Hippocampal formation (tissue), 2 donors: Measurements from ENCODE around the gene LRRC17.

ENCODE experiments used
- DNase-seq, 2 donors: peaks; one replicate each; lab custom pipeline; 2025; lab: John Stamatoyannopoulos, UW

The LRRC17 gene, protein sequence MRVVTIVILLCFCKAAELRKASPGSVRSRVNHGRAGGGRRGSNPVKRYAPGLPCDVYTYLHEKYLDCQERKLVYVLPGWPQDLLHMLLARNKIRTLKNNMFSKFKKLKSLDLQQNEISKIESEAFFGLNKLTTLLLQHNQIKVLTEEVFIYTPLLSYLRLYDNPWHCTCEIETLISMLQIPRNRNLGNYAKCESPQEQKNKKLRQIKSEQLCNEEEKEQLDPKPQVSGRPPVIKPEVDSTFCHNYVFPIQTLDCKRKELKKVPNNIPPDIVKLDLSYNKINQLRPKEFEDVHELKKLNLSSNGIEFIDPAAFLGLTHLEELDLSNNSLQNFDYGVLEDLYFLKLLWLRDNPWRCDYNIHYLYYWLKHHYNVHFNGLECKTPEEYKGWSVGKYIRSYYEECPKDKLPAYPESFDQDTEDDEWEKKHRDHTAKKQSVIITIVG

DNA sequence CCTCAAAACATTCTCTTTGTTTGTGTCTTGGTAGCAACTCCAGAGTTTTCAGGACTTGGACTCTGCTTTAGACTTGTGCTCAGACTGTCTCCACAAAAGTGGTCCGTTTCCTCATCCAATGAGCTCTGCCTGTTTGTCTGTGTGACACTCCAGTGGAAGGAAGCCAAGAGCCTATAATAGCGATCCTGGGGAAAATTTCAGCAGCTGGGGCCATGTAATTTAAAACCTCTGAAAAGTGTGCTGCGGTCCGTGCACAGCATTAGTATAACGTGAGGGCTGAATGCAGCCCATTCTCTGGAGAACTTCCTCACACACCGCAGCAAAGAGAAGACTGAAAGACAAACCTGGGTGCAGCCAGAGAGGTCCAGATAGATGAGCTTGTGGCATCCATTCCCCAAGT, at the start of gene LRRC17:
TSS of gene LRRC17 (plus strand) at position 259 of the 400 bp plus-strand sequence. CDS start 20,914 bp downstream, outside the sequence.
- DNase-seq = no peak

DNA sequence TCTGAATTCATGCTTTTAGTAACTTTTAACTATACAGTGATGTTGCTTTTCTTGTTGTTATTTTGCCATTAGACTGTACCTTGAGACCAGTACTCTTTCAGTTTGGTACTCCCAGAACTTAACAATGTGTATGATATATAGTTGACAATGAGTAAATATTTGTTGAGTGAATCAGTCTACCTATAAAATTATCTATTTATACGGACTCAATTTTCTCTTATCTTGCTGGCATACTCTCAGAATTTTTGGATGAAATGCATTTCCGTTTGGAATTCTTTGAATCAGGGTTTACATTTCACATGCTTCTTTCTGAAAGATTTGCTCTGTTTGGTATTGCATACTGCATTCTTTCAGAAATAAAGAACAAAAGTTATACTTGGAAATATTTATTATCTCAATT, 47.8 kb upstream of the LRRC17 start:
- DNase-seq = no peak

DNA sequence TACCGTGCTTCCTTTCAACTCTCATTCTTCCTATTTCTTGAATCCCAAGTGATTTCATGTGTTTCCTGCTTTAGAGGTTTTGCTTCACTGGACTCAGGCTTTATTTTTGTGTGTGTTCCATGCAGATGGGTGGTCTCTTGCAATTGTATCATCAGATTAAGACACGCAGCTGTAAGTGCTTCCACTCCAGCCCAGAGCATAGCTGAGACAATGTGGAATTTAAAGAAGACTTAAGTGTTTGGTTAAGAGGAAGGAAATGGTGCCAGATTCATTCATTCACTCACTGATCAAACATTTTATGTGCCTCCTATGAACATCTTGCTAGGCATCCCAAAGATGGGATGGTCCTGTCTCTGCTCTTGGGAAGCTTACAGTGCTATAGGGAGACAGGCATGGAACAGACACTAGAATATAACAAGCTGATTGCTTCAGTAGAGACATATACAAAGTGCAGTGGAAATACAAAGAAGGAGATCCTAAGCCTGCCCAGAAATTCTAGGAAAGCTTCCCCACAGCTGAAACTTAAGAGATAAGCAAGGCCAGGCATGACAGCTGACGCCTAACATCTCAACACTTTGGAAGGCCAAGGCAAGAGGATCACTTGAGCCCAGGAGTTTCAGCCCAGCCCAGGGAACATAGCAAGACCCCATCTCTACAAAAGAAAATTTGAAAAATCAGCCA, 46.1 kb upstream of the LRRC17 start:
- DNase-seq = no peak

DNA sequence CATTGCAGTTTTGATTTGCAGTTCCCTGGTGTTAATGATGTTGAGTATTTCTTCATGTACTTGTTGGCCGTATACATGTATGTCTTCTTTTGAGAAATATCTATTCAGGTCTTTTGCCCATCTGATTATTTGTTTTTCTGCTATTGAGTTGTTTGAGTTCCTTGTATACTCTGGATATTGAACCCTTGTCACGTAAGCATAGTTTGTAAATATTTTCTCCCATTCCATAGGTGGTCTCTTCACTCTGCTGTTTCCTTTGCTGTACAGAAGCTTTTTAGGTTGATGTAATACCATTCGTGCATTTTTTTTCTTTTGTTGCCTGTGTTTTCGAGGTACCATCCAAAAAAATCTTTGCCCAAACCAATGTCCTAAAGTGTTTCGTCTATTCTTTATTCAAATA, 43.6 kb upstream of the LRRC17 start:
- DNase-seq = no peak

DNA sequence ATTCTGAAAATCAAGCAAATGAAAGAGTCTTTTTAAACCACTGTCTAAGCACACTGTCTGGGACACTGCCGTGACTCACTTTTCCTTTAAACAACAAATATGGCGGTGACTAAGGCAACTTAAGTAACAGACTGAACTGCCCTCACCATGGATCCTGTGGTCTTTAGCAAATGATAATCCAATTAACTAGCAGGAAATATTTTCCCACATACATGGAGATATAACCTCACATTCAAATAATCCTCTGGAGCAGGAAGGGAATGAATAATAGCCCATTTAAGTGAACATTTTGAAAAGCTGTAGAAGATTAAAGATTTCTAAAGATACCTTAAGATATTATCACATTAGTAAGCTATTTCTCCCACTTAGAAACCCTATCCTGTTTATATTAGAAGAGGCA, 40.3 kb upstream of the LRRC17 start:
- DNase-seq = no peak

DNA sequence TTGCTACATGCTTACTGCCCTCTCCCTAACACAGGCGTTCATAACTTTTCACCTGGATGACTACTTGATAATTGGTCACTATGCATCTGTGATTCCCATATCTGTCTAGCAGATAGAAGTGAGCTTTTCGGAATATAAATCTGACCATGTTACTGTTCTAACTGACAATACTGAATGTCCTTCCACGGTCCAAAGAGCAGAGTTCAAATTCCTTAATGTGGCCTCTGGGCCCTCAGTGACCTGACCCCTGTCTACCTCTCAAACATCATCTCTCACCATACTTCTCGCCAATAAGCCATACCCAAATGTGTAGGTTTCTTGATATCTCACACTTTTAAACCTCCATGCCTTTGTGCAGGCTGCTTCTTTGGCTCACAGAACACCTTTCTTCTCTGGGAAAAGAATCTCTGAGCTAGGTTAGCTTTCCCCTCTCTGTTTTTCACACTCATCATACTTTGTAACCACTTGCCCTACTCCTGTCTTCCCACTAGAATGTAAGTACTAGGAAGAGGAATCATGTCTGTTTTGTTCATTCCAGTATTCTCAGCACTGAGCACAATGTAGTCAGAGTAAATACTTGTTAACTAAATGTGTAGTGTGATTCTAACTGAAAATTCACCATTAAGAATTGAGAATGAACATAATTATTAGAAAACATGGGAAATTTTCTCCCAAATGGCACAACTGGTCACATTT, 39.2 kb upstream of the LRRC17 start:
- DNase-seq = no peak

DNA sequence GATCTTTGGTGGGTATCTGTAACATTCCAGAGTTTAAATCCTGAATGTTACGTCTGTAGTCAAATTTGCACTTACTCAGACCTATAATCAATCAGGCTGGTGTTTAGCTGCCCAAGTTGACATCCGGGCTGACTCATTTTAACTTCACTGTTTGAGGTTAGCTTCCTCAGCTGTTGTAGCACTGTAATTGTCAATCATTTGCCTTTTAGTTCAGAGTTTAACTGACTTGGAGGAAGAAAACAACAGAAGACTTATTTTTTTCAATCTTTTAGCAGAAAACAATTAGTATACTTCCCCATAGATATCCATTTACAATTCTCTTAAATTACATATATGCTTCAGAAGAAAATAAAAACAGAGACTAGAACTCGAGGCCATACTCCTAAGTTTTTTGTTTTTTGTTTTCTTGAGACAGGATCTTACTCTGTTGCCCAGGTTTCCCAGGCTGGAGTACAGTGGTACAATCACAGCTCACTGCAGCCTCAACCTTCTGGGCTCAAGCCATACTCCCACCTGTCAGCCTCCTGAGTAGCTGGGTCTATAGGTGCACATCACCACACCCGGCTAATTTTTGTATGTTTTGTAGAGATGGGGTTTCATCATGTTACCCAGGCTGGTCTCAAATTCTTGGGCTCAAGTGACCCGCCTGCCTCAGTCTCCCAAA, 38.5 kb upstream of the LRRC17 start:
- no peak for DNase-seq

DNA sequence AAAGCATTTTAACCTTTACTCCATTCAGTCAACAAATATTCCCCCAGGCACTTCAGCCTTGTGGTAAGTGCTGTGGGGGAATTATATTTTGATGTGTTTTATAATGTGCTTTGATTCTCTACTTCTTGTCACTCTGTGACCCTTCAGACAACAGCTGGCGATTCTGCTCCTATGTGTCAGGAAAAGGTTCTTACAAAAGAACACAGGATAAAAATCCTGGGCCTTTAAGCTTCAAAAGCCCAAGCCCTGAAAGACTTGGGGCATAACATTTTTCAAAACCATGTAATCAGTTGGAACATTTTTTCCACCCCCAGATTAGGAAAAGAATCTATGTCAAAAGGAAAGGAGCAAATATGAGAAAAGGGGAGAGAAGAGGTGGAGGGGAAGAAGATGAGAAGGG, 37.8 kb upstream of the LRRC17 start:
- no peak for DNase-seq

DNA sequence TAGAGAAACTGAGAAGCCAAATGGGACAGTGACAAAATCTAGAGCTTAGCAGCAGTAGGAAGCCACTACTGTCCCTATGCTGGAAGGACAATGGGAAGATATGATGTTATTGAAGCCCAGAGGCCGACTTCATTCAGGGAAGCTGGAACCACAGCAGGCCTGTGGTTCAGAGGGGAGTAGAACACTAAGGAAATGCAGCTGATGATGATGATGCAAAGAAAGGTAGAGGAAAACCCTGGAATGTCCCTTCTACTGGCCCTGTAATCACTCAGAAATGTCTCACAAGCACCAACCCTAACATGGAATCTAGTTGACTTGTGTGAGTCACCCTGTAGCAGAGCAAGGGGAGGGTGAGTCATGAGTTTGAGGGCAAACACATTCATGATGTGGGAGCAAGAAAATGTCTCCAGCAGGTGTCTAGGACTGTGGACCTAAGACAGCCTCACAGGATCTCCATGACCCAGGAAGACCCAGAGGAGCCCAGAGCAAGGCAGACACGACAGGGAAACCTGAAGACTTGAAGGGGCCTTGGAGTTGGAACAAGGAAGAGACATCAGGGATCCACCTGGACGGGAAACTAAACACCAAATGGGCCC, 37.0 kb upstream of the LRRC17 start:
- DNase-seq = no peak

DNA sequence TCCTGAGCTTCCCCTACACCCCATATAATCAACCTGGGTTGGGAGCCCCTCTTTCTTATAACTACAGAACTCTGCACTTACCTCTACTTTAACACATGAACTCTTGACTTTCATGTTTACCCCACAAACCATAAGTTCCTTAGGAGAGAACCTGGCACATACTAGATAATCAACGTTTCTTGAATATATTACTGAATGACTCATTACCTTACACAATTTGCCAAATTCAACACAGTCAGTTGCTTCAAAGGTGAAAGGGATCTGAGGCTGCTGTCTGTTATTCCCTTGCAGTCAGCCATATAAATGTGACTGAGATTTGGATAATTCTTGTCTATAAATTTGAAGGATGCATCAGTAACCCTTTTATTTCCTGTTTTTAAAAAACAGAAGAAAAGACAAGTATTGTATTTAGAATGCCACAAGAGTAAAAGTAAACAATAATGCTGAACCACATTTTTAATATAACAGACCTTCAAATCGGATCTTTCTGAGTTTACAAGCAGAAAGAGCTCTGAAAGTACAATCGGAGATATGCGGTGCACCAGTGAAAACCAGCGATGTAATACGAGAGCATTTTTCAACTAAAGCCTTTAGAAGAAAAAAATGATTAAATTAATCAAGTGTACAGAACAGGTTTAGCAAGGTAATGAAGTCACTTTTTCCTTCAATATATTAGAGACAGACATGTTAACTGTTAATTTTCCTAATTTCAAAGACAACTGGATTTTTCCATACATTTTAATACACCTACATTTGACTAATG, 29.5 kb upstream of the LRRC17 start:
- DNase-seq = no peak

DNA sequence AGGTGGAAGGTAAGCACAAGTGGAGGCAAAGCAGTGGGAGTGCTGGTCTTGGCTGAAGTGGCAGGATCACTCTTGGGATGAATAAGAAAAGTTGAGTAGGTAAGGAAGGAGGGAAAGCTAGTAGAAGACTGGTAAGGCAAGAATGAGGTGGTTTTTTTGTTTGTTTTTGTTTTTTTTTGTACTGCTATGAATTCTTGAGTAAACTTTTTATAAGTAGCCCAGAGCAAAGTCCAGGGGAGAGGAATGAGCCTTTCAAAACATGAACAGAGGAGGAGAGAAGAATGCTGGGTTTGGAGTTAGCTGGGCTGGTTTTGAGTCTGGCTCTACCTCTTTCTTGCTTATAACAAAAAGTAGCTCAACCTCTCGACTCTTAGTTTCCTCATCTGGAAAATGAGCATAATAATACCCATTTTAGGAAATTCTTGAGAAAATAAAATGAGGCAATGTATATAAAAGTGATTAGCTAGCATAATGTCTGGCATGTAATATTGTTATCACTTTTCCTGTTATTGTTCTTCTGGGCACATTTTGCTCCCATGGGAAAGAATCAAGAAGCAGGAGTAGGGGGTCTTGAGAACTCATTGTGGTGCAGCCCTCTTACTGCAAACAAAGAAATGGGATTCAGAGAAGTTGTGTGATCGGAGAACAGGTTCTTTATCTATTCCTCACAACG, 24.1 kb upstream of the LRRC17 start:
- DNase-seq = no peak

DNA sequence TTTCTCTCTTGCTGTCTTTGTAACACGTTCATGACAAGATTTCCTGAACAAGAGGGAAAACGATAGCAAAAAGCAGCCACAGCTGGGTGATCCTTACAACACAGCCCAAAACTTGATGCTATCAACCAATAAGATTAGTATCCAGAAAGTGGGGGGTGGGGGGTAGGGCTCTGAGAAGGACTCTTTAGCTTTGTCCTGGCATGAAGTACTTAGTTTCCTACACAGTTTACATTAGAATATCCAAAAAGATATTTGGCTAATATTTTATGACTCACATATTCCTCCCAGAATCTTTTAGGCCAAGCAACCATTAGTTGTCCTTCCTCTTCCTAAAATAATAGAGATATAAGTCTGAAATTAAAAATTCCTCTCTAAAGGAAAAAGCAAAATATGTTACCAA, 22.9 kb upstream of the LRRC17 start:
- no peak for DNase-seq

DNA sequence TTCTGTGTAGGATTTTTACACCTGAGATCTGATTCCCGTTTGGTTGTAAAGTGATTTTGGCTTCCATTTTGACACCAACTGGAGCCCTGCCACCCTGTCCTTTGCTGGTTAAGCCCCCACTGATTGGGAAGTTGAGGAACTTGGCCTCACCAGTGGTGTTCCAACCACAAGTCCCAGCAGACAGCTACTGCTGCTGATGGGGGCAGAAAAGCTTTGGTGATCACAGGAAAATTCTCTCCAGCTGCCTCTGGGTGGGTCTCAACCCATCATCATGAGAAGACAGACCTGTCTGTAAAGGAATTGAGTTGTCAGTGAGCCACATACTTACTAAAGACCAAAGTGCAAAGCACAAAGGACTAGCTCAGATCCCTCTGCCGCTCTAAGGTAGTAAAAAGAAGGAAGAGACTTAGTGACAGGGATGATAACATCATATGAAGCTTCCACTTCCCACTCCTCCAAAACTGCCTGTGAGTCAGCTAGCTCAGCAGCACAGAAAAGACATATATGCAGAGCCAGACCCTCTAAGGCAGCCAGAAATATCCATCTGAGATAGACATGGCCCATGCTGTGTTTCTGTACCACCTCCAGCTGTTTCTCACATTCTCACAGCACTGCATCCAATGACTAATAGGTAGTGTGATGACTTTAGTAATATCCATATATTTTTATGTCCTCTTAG, 22.4 kb upstream of the LRRC17 start:
- no peak for DNase-seq

DNA sequence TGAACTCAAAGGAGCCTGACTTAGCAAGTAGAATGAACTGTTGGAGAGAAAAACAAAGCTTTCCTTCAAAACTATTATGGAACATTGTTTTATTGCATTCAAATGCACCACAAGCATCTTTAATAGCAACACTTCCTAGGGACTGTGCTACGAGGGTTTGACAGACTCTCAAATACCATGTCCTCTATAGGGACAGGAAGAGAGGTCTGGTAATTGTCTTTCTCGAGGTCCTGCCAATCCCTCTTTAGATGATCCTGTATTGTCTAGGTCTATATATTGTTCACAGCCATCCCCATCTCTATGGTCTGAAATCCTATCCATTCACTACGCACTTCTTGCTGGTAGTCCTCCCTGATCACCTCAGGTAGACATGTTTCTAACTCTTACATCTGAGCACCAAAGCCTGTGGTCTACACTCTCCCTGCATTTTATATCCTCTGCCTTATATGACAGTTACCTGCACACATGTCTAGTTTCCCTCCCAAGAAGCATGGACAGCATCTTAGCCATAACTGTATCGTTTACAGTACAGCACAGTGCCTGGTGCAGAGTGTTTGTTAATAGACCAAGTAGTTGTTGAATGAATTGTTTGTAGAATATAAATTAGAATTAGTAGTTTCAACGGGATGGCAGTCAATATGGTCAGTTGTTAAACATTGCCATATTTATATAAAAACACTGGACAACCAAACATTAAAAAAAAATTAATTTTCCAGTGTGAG, 21.7 kb upstream of the LRRC17 start:
- no peak for DNase-seq

DNA sequence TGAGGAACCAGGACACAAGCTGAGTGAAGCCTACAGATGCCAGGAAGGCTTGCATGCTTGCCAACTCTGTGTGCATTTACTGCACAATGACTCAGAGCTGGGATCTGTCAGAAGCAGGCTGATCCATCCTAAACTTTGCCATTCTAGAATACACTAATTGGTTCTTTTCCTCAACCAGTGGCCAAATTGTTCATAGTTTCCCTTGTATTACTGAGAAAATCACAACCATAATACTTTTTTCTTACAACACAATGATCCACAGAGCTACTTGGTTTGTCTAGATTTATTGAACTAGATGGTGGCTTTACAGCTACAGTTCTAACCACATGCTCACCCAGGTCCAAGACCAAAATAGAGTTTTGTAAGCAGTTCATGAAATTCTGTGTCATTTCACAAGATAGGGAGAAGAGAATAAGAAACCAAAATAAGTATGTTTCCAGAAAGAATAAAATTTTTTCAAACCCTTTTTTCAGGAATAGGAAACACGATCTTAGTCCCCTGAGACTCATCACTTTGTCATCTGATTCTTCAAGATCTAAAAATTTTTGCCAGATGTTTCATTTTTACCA, 21.0 kb upstream of the LRRC17 start:
- DNase-seq = no peak

DNA sequence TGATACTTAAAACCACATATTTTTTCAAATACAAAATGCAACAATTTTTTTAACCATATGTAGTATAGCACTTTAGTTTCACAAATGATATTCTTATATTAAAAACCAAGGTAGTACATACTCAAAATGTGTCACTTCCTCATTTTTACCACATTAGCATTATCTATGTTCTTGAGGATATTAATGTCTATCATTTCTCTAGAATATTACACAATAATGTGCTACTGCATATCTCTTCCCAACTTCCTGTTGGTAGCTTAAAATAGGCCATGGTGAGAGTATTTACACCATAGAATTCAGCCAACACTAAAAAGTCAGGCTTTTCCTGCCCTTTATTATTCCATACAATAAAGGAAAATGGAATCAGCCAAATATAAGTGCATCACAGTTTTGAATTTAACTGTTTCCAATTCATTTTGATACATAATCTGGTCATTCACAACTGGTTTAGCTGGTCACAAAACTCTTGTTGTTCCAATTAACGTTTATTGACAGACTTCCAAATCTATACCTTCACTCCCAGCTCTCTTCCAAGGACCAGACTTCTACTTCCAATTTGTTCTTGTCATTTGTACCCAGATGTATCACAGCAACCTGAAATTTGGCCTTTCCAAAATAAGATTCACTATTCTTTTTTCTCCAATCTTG, 20.0 kb upstream of the LRRC17 start:
- no peak for DNase-seq

DNA sequence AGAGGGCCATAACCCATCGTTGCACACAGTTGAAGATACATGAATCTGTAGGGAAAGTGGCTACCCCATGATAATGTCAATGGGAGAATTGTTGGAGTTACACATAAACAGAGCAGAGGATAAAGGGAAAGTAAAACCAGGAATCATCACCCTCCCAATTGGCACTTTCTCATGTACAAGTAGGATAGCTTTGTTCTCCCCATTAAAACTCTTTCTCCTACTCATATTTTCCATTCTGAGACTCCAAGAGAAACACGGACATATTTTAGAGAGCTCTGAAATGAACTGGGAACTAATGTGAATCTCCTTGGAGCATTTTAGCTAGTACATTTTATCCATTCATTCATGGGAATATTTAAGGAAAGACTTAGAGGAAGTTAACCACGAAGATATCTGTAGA, 17.2 kb upstream of the LRRC17 start:
- no peak for DNase-seq

DNA sequence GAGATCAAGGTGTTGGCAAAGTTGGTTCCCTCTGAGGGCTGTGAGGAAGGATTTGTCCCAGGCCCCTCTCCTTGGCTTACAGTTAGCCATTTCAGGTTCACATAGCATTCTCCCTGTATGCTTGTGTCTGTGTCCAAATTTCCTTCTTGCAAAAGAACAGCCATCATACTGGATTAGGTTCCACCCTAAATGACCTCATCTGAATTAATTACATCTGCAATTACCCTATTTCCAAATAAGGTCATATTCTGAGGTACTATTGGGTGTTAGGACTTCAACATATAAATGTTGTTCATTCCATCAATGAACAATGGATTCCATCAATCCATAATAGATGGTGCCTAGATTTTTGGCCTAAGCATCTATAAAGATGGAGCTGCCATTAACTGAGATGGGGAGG, 16.2 kb upstream of the LRRC17 start:
- DNase-seq = no peak
